GM12878 (cell line): Measurements from ENCODE around the gene SOX6. TPM values are rescaled to one million over a fixed set of nuclear protein-coding genes. Genes with fewer than 3 reads are reported as not detected.

Experiments
- ATAC-seq: fragments of 200-7000 bp; cut with Tn5 transposase; 3 replicates; pipeline ENCODE4 v1.9.1; 2020; ENCODE audit warnings: mild to moderate bottlenecking, moderate library complexity
- BruUV-seq: library from RNA; stranded (reverse); fragments of 400-500 nt; replicated peaks from 2 replicates; lab custom pipeline; 2021; lab: Mats Ljungman, UMichigan
- CTCF ChIA-PET: fragments of 300-600 bp; sonication (Branson Sonifier 250); formaldehyde crosslinking; extraction: SDS; loops from one replicate; lab custom pipeline; 2021; ENCODE audit warnings: inconsistent platforms; lab: Yijun Ruan, JAX
- POLR2A ChIA-PET: fragments of 350-600 bp; formaldehyde crosslinking; extraction: SDS; loops from one replicate; lab custom pipeline; 2021; ENCODE audit warnings: inconsistent platforms; lab: Charles Lee
- RAD21 ChIA-PET: fragments of 300-600 bp; sonication (Branson Sonifier 250); formaldehyde crosslinking; loops from one replicate; lab custom pipeline; 2023; ENCODE audit warnings: antibody characterized with exemption; ENCODE audit not compliant: unreplicated experiment; lab: Charles Lee
- SMC1A ChIA-PET: fragments of 300-600 bp; sonication (Branson Sonifier 250); formaldehyde crosslinking; loops from one replicate; lab custom pipeline; 2023; ENCODE audit not compliant: unreplicated experiment, uncharacterized antibody; lab: Charles Lee
- DNase-seq: peaks from one replicate; pipeline ENCODE4 v3.0.0-alpha.2; 2011; ENCODE audit warnings: low read depth, low spot score
- FAIRE-seq: peaks from 3 replicates; lab custom pipeline; 2011; peaks lifted over from hg19 to GRCh38; lab: Jason Lieb, UNC
- H2AFZ ChIP-seq: 2 replicates; pipeline ENCODE4 v1.6.0; 2011; ENCODE audit warnings: low read depth, low read length, control low read depth; ENCODE audit not compliant: control insufficient read depth
- H3K27ac ChIP-seq: 2 replicates; pipeline ENCODE4 v1.5.1; 2011; ENCODE audit warnings: control low read depth; ENCODE audit not compliant: control insufficient read depth, insufficient read depth
- H3K27me3 ChIP-seq, 2 experiments: replicated peaks in 1 of 2; 2 replicates each; pipeline versions ENCODE4 v1.6.0 to v1.6.1; 2011; ENCODE audit warnings: low read length in 1 of 2; ENCODE audit not compliant: control insufficient read depth in 2 of 2, insufficient read depth in 2 of 2
- H3K36me3 ChIP-seq, 2 experiments: 2 replicates each; pipeline ENCODE4 v1.5.1; 2011; ENCODE audit warnings: low read length in 1 of 2; ENCODE audit not compliant: control insufficient read depth in 2 of 2, insufficient read depth in 2 of 2
- H3K4me1 ChIP-seq: 2 replicates; pipeline ENCODE4 v1.6.1; 2011; ENCODE audit warnings: mild to moderate bottlenecking, low read length, moderate library complexity, mixed read lengths; ENCODE audit not compliant: control insufficient read depth, insufficient read depth
- H3K4me2 ChIP-seq: 2 replicates; pipeline ENCODE4 v1.6.0; 2011; ENCODE audit warnings: control low read depth; ENCODE audit not compliant: control insufficient read depth, insufficient read depth
- H3K4me3 ChIP-seq: fragments of 200-600 bp; sonication (generic); 2 replicates; pipeline ENCODE4 v1.5.1; 2016
- H3K79me2 ChIP-seq: 2 replicates; pipeline ENCODE4 v1.6.0; 2011; ENCODE audit warnings: low read length; ENCODE audit not compliant: control insufficient read depth, insufficient read depth
- H3K9ac ChIP-seq: 2 replicates; pipeline ENCODE4 v1.8.0; 2011; ENCODE audit warnings: low read length, control low read depth, mixed read lengths; ENCODE audit not compliant: control insufficient read depth, insufficient read depth
- H3K9me3 ChIP-seq: replicated peaks from 3 replicates; pipeline ENCODE4 v1.5.1; 2011; ENCODE audit warnings: mild to moderate bottlenecking, low read length; ENCODE audit not compliant: control insufficient read depth, insufficient read depth
- H4K20me1 ChIP-seq: 2 replicates; pipeline ENCODE4 v1.6.0; 2011; ENCODE audit not compliant: control insufficient read depth, insufficient read depth
- CBX3 ChIP-seq: fragments of 200-600 bp; sonication (generic); IDR thresholded peaks from 2 replicates; pipeline ENCODE4 v1.6.1; 2016; ENCODE audit warnings: low read depth, borderline replicate concordance
- E2F4 ChIP-seq: IDR thresholded peaks from 2 replicates; pipeline ENCODE4 v1.6.1; 2012; ENCODE audit warnings: low read depth, low read length, improper control_type of control experiment
- EGR1 ChIP-seq, 2 experiments: IDR thresholded peaks; 1 replicate in 1 of 2; 2 replicates in 1 of 2; pipeline ENCODE4 v1.6.1; 2011 to 2012; ENCODE audit warnings: low read depth in 2 of 2, low read length in 2 of 2, borderline replicate concordance in 1 of 2, mild to moderate bottlenecking in 1 of 2, moderate library complexity in 1 of 2
- FOXK2 ChIP-seq: fragments of 450-650 bp; IDR thresholded peaks from 2 replicates; pipeline ENCODE4 v1.6.1; 2017; ENCODE audit warnings: mild to moderate bottlenecking, moderate library complexity
- MEF2B ChIP-seq: fragments of 450-650 bp; IDR thresholded peaks from 2 replicates; pipeline ENCODE4 v1.6.1; 2018; ENCODE audit warnings: mild to moderate bottlenecking, moderate library complexity; ENCODE audit not compliant: partially characterized antibody, poor library complexity, severe bottlenecking
- NFIC ChIP-seq: IDR thresholded peaks from 2 replicates; pipeline ENCODE4 v1.6.1; 2012; ENCODE audit warnings: low read depth, mild to moderate bottlenecking, inconsistent platforms, low read length, moderate library complexity
- NFYA ChIP-seq: IDR thresholded peaks from 2 replicates; pipeline ENCODE4 v1.6.1; 2011; ENCODE audit warnings: low read depth, mild to moderate bottlenecking, low read length, improper control_type of control experiment, borderline replicate concordance
- PBX3 ChIP-seq: IDR thresholded peaks from 2 replicates; pipeline ENCODE4 v1.6.1; 2011; ENCODE audit warnings: mild to moderate bottlenecking, low read depth, low read length, moderate library complexity; ENCODE audit not compliant: insufficient replicate concordance
- SIX5 ChIP-seq: IDR thresholded peaks from 2 replicates; pipeline ENCODE4 v1.6.1; 2011; ENCODE audit warnings: mild to moderate bottlenecking, low read depth, low read length, moderate library complexity; ENCODE audit not compliant: severe bottlenecking
- ZBTB33 ChIP-seq: fragments of 450-650 bp; IDR thresholded peaks from 2 replicates; pipeline ENCODE4 v1.6.1; 2017; ENCODE audit warnings: mild to moderate bottlenecking
- WGBS: methylation state at CpG from one replicate; pipeline ENCODE4 v1.1.6; 2016; ENCODE audit warnings: low lambda C conversion rate; ENCODE audit not compliant: insufficient replicate concordance, insufficient coverage; ENCODE audit errors: missing lambda C conversion rate; 5-methylcytosine and 5-hydroxymethylcytosine counted together
- in situ Hi-C: fragments of 300-500 bp; cut with MboI; formaldehyde crosslinking; loops from 9 replicates; pipeline ENCODE4 v1.14.3; 2018; ENCODE audit warnings: mixed read lengths
- intact Hi-C: fragments of 100-400 bp; cut with micrococcal nuclease; formaldehyde crosslinking; loops from one replicate; pipeline ENCODE4 v1.14.2; 2022; ENCODE audit not compliant: unreplicated experiment
- polyA plus RNA-seq, 11 experiments: library from polyadenylated mRNA; depleted of rRNA in 4 of 11; unstranded in 6 of 11; stranded (reverse) in 5 of 11; fragments of >200 nt; fragmentation: Nextera tagmentation in 4 of 11; fragmentation: Illumina TruSeq in 1 of 11; extraction: Ambion mirVana in 4 of 11; extraction: Trizol in 1 of 11; gene quantifications; 1 replicate in 1 of 11; 2 replicates in 10 of 11; pipeline versions ENCODE4 v1.2.1 to v1.2.3, GENCODE V29; 2011 to 2016; ENCODE audit warnings: inconsistent platforms in 2 of 11, missing spikeins in 2 of 11, low read depth in 1 of 11
- total RNA-seq, 4 experiments: library from RNA; depleted of rRNA in 3 of 4; stranded (reverse); fragments of >200 nt in 3 of 4; fragmentation: Illumina TruSeq in 1 of 4; extraction: Trizol in 1 of 4; gene quantifications; 2 replicates each; pipeline versions ENCODE4 v1.2.1 to v1.2.3, GENCODE V29; 2013 to 2021

The SOX6 gene
- total and polyA plus RNA-seq, 10 of the 15 experiments (the other 5 are each of a cell fraction or from before 2014, with no cell fraction given): 0.03 to 0.71 (median 0.29) TPM; not detected in 4

GRCh38 chr11:16177688-16178087, 178.7 kb downstream of the SOX6 start:
- no peaks in the 10 kb centered on the region for H3K27me3 ChIP-seq
- RAD21 ChIA-PET: no interaction called here
- no peaks in the 10 kb centered on the region for H3K79me2 ChIP-seq
- in situ Hi-C loops (no loop called here), intact Hi-C loops (no loop called here)
- DNase-seq (no peak), ATAC-seq (no peak)
- no peaks in the 10 kb centered on the region for H3K9me3 ChIP-seq
- BruUV-seq: no TSS peak
- H3K4me2 ChIP-seq: no peak overlapping the region
- no peaks in the 10 kb centered on the region for H3K4me1 ChIP-seq
- H3K27ac ChIP-seq: no peak overlapping the region
- 16% methylated on average over 3 of the region's 3 CpGs for WGBS
- no peak overlapping the region for H3K4me3 ChIP-seq
- CTCF ChIA-PET: no interaction called here
- TF ChIP-seq NFYA (no peak), SIX5 (no peak), EGR1 (IDR thresholded peaks at IDR 0.05; ENCODE audit: borderline replicate concordance in 1 of 2, low read depth in 2 of 2, low read length in 2 of 2) (no peak), PBX3 (no peak), ZBTB33 (no peak), NFIC (no peak), CBX3 (no peak), MEF2B (no peak), E2F4 (no peak), FOXK2 (no peak)
- TF ChIP-seq, all 136 proteins: peak for 0
- H3K36me3 ChIP-seq: no peaks in the 10 kb centered on the region
- no peak overlapping the region for H3K9ac ChIP-seq
- FAIRE-seq: no peak
- no peak overlapping the region for H2AFZ ChIP-seq
- no peaks in the 10 kb centered on the region for H4K20me1 ChIP-seq
- ChIA-PET POLR2A (no interaction called here), SMC1A (interaction anchor here (1.1 kb wide), 1 partner anchor 14 kb away, joined by 3 read pairs; no protein-coding TSS in a partner anchor)
